ENCODE data around the gene ST6GALNAC3. TPM values are rescaled to one million over a fixed set of nuclear protein-coding genes. Genes with fewer than 3 reads are reported as not detected.
"Not testable (repeated sequence)": the region's sequence is repeated elsewhere in the genome, so short reads cannot be mapped to it uniquely, and the experiment has no call there.

ST6GALNAC3 gene
- total and polyA plus RNA-seq, 2 donors from 2014 or later, result 8.8 to 15.8 TPM

GRCh38 chr1:76639181-76639580 lies 564.6 kb downstream of the ST6GALNAC3 start:
- Histone ChIP-seq H3K9me3 (ENCODE audit: control insufficient read depth in 2 of 3, insufficient read depth in 1 of 3, low read length in 3 of 3) (no peaks in the 10 kb centered on the region), H3K27me3 (ENCODE audit: control insufficient read depth, insufficient read depth, low read length) (no peaks in the 10 kb centered on the region), H3K4me3 (ENCODE audit: low read length in 3 of 3) (no peak overlapping the region), H3K4me1 (ENCODE audit: control insufficient read depth in 2 of 3, insufficient read depth in 2 of 3, low read depth in 1 of 3, low read length in 3 of 3) (no peaks in the 10 kb centered on the region), H3K27ac (ENCODE audit: low read depth in 2 of 2, low read length in 2 of 2) (no peak overlapping the region), H3K36me3 (ENCODE audit: control insufficient read depth in 2 of 3, insufficient read depth in 3 of 3, low read length in 3 of 3) (no peaks in the 10 kb centered on the region), H3K9ac (ENCODE audit: low read length in 3 of 3) (no peak overlapping the region)
- FAIRE-seq (no peak), DNase-seq (no peak)
- intact Hi-C loops (cut with DNase I), result no loop called here
- TF ChIP-seq CTCF (IDR thresholded peaks at IDR 0.05; ENCODE audit: borderline replicate concordance, extremely low read depth, insufficient read depth), result no peak

- Histone ChIP-seq H3K4me3 (ENCODE audit: low read length in 3 of 3) (no peak overlapping the region), H3K9ac (ENCODE audit: low read length in 3 of 3) (no peak overlapping the region), H3K4me1 (ENCODE audit: control insufficient read depth in 2 of 3, insufficient read depth in 2 of 3, low read depth in 1 of 3, low read length in 3 of 3) (no peaks in the 10 kb centered on the region), H3K9me3 (ENCODE audit: control insufficient read depth in 2 of 3, insufficient read depth in 1 of 3, low read length in 3 of 3) (no peaks in the 10 kb centered on the region), H3K36me3 (ENCODE audit: control insufficient read depth in 2 of 3, insufficient read depth in 3 of 3, low read length in 3 of 3) (no peaks in the 10 kb centered on the region), H3K27ac (ENCODE audit: low read depth in 2 of 2, low read length in 2 of 2) (no peak overlapping the region), H3K27me3 (ENCODE audit: control insufficient read depth, insufficient read depth, low read length) (no peaks in the 10 kb centered on the region)
- no peak for TF ChIP-seq CTCF (IDR thresholded peaks at IDR 0.05; ENCODE audit: borderline replicate concordance, extremely low read depth, insufficient read depth)
- DNase-seq, result no peak
- FAIRE-seq, result no peak
- intact Hi-C loops (cut with DNase I), result no loop called here
Measured at GRCh38 chr1:76640092-76640491, 565.5 kb downstream of the ST6GALNAC3 start.

- H3K36me3 ChIP-seq (ENCODE audit: control insufficient read depth in 2 of 3, insufficient read depth in 3 of 3, low read length in 3 of 3), result no peaks in the 10 kb centered on the region
- TF ChIP-seq CTCF (IDR thresholded peaks at IDR 0.05; ENCODE audit: borderline replicate concordance, extremely low read depth, insufficient read depth), result no peak
- DNase-seq (no peak), FAIRE-seq (no peak)
- H3K9ac ChIP-seq (ENCODE audit: low read length in 3 of 3), result no peak overlapping the region
- no peaks in the 10 kb centered on the region for H3K4me1 ChIP-seq (ENCODE audit: control insufficient read depth in 2 of 3, insufficient read depth in 2 of 3, low read depth in 1 of 3, low read length in 3 of 3)
- no peak overlapping the region for H3K27ac ChIP-seq (ENCODE audit: low read depth in 2 of 2, low read length in 2 of 2)
- intact Hi-C loops (cut with DNase I), result no loop called here
- H3K27me3 ChIP-seq (ENCODE audit: control insufficient read depth, insufficient read depth, low read length), result no peaks in the 10 kb centered on the region
- no peaks in the 10 kb centered on the region for H3K9me3 ChIP-seq (ENCODE audit: control insufficient read depth in 2 of 3, insufficient read depth in 1 of 3, low read length in 3 of 3)
- no peak overlapping the region for H3K4me3 ChIP-seq (ENCODE audit: low read length in 3 of 3)
Measured at GRCh38 chr1:76640723-76641122, 566.2 kb downstream of the ST6GALNAC3 start.

- Histone ChIP-seq H3K9me3 (ENCODE audit: control insufficient read depth in 2 of 3, insufficient read depth in 1 of 3, low read length in 3 of 3) (no peaks in the 10 kb centered on the region), H3K4me3 (ENCODE audit: low read length in 3 of 3) (no peak overlapping the region), H3K4me1 (ENCODE audit: control insufficient read depth in 2 of 3, insufficient read depth in 2 of 3, low read depth in 1 of 3, low read length in 3 of 3) (no peaks in the 10 kb centered on the region), H3K27ac (ENCODE audit: low read depth in 2 of 2, low read length in 2 of 2) (no peak overlapping the region), H3K9ac (ENCODE audit: low read length in 3 of 3) (no peak overlapping the region), H3K36me3 (ENCODE audit: control insufficient read depth in 2 of 3, insufficient read depth in 3 of 3, low read length in 3 of 3) (no peaks in the 10 kb centered on the region), H3K27me3 (ENCODE audit: control insufficient read depth, insufficient read depth, low read length) (no peaks in the 10 kb centered on the region)
- intact Hi-C loops (cut with DNase I), result no loop called here
- DNase-seq (no peak), FAIRE-seq (no peak)
- no peak for TF ChIP-seq CTCF (IDR thresholded peaks at IDR 0.05; ENCODE audit: borderline replicate concordance, extremely low read depth, insufficient read depth)
Measured at GRCh38 chr1:76644139-76644538, 569.6 kb downstream of the ST6GALNAC3 start.

GRCh38 chr1:76652860-76653259 lies 578.3 kb downstream of the ST6GALNAC3 start:
- FAIRE-seq; intact Hi-C loops (cut with DNase I); H3K9me3 ChIP-seq (ENCODE audit: control insufficient read depth in 2 of 3, insufficient read depth in 1 of 3, low read length in 3 of 3); H3K36me3 ChIP-seq (ENCODE audit: control insufficient read depth in 2 of 3, insufficient read depth in 3 of 3, low read length in 3 of 3); DNase-seq; H3K27me3 ChIP-seq (ENCODE audit: control insufficient read depth, insufficient read depth, low read length); H3K27ac ChIP-seq (ENCODE audit: low read depth in 2 of 2, low read length in 2 of 2); H3K9ac ChIP-seq (ENCODE audit: low read length in 3 of 3); H3K4me1 ChIP-seq (ENCODE audit: control insufficient read depth in 2 of 3, insufficient read depth in 2 of 3, low read depth in 1 of 3, low read length in 3 of 3); H3K4me3 ChIP-seq (ENCODE audit: low read length in 3 of 3): not testable (repeated sequence)

Measured in kidney (tissue), 14 donors.